K562 (cell line): ENCODE results near the gene PPP1R14B. TPM values are rescaled to one million over a fixed set of nuclear protein-coding genes. Genes with fewer than 3 reads are reported as not detected.

ENCODE experiments used
- ATF7 ChIP-seq: fragments of 450-650 bp; IDR thresholded peaks from 2 replicates; pipeline ENCODE4 v1.7.1; 2014; ENCODE audit warnings: mild to moderate bottlenecking, moderate library complexity
- BRF1 ChIP-seq: IDR thresholded peaks from 3 replicates; pipeline ENCODE4 v1.6.1; 2011; ENCODE audit warnings: borderline replicate concordance, mild to moderate bottlenecking; ENCODE audit not compliant: insufficient read length; ENCODE audit errors: extremely low read depth
- FIP1L1 ChIP-seq: fragments of 200-400 bp; formaldehyde crosslinking; IDR thresholded peaks from 2 replicates; pipeline ENCODE4 v1.6.1; 2018; ENCODE audit warnings: mild to moderate bottlenecking, low read depth, low read length; ENCODE audit not compliant: poor library complexity, severe bottlenecking
- HCFC1 ChIP-seq: IDR thresholded peaks from 2 replicates; pipeline ENCODE4 v1.6.1; 2012; ENCODE audit warnings: low read depth, low read length, improper control_type of control experiment
- KDM4B ChIP-seq, 2 experiments: fragments of 450-650 bp in 1 of 2; sonication (generic) in 1 of 2; IDR thresholded peaks; 2 replicates each; pipeline ENCODE4 v1.6.1; 2016 to 2017; ENCODE audit warnings: borderline replicate concordance in 2 of 2, antibody characterized with exemption in 1 of 2, low read depth in 1 of 2, mild to moderate bottlenecking in 1 of 2
- KDM5B ChIP-seq: fragments of 200-600 bp; sonication (generic); IDR thresholded peaks from 2 replicates; pipeline ENCODE4 v1.6.1; 2012; ENCODE audit warnings: low read depth, mild to moderate bottlenecking, moderate library complexity, low read length, control low read depth, inconsistent platforms; ENCODE audit not compliant: insufficient replicate concordance
- KLF13 ChIP-seq: fragments of 450-650 bp; IDR thresholded peaks from 2 replicates; pipeline ENCODE4 v1.6.1; 2016; ENCODE audit warnings: missing genetic modification characterization, low read depth, mild to moderate bottlenecking, missing compliant biosample characterization, moderate library complexity, borderline replicate concordance
- NR4A1 ChIP-seq, 2 experiments: fragments of 250-450 bp in 1 of 2; fragments of 450-650 bp in 1 of 2; sonication (Bioruptor Pico) in 1 of 2; IDR thresholded peaks; 2 replicates each; pipeline versions ENCODE4 v1.4.0 to v1.6.1; 2016 to 2020; ENCODE audit warnings: mild to moderate bottlenecking in 2 of 2, missing compliant biosample characterization in 1 of 2, missing genetic modification characterization in 1 of 2, moderate library complexity in 1 of 2
- ZBTB8A ChIP-seq: fragments of 450-650 bp; IDR thresholded peaks from 2 replicates; pipeline ENCODE4 v1.6.1; 2018; ENCODE audit warnings: mild to moderate bottlenecking, moderate library complexity; ENCODE audit not compliant: partially characterized antibody
- ZNF740 ChIP-seq, 3 experiments: fragments of 200-800 bp in 1 of 3; sonication (Bioruptor generic) in 1 of 3; sonication (generic) in 1 of 3; formaldehyde crosslinking in 1 of 3; IDR thresholded peaks; 2 replicates each; pipeline versions ENCODE4 v1.6.1 to v1.8.0; 2016 to 2022; ENCODE audit warnings: mild to moderate bottlenecking in 2 of 3, missing compliant biosample characterization in 2 of 3, missing genetic modification characterization in 2 of 3, missing genetic modification reagents in 1 of 3
- ZNF77 ChIP-seq: fragments of 250-450 bp; sonication (Bioruptor Pico); IDR thresholded peaks from 2 replicates; pipeline ENCODE4 v1.5.0; 2020
- polyA plus RNA-seq, 8 experiments: library from polyadenylated mRNA; depleted of rRNA in 4 of 8; stranded (reverse) in 5 of 8; unstranded in 3 of 8; fragments of >200 nt; fragmentation: Nextera tagmentation in 2 of 8; fragmentation: Illumina TruSeq in 1 of 8; extraction: Ambion mirVana in 2 of 8; extraction: Trizol in 1 of 8; gene quantifications; 2 replicates each; pipeline versions ENCODE4 v1.2.1 to v1.2.3, GENCODE V29; 2011 to 2014; ENCODE audit warnings: inconsistent platforms in 1 of 8, missing spikeins in 1 of 8
- total RNA-seq, 7 experiments: library from RNA; depleted of rRNA in 6 of 7; stranded (reverse); fragments of >200 nt in 6 of 7; fragmentation: Illumina TruSeq in 2 of 7; extraction: Trizol in 2 of 7; gene quantifications; 2 replicates each; pipeline versions ENCODE4 v1.2.1 to v1.2.3, GENCODE V29; 2011 to 2021; ENCODE audit warnings: low replicate concordance in 1 of 7
- TF ChIP-seq, protein P1 (sequence below): fragments of 450-650 bp; formaldehyde crosslinking; IDR thresholded peaks from 2 replicates; pipeline ENCODE4 v1.4.0; 2022; ENCODE audit warnings: missing genetic modification characterization
- TF ChIP-seq, protein P2 (sequence below), 2 experiments: fragments of 450-650 bp in 1 of 2; sonication (generic) in 1 of 2; formaldehyde crosslinking in 1 of 2; IDR thresholded peaks in 1 of 2; conservative IDR thresholded peaks in 1 of 2; 2 replicates each; pipeline versions ENCODE4 v1.6.1 to v1.8.1; 2016 to 2023; ENCODE audit warnings: mild to moderate bottlenecking in 2 of 2, moderate library complexity in 2 of 2, inconsistent platforms in 1 of 2, missing genetic modification reagents in 1 of 2

Gene PPP1R14B
- total and polyA plus RNA-seq, 9 of the 15 experiments (the other 6 are each of a cell fraction or from before 2014, with no cell fraction given) = 7.7 to 566 (median 212) TPM

DNA sequence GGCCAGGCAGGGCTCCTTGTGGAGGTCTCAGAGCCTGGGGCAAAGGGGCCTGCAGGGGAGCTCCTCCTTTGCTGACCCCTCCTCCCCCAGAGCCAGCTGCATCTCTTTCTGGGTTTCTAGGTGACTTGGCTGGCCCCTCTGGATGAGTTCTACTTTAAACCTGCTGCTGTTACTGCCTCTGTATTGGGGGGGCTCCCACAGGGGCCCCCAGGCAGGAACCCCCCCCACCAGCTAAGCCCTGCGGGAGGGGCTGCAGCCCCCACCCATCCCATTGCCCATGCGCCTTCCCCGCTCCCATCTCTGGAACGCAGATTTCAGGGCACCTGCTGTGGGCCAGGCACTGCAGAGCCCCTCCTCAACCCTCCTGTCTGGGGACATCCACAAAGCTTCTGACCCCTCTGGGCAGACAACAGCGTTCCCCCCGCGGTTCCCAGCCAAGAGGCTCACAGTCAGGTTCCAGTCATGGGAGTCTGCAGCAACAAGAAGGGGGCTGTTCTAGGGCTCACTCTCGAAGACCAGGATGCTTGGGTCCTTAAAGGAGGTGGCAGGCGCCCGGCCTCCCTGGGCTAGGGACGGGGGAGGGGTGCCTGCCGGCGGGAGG, 3.8 kb upstream of the PPP1R14B start (continued):
- TF ChIP-seq NR4A1 (CRISPR knock-in tag; IDR thresholded peaks at IDR 0.05) (no peak), NR4A1 (tag; IDR thresholded peaks at IDR 0.05) (0 out of 2 replicates have a peak, but pooled peaks have one; percentile 30), ZNF740 (CRISPR knock-in tag; IDR thresholded peaks at IDR 0.05) (0 out of 2 replicates have a peak, but pooled peaks have one; percentile 10), ZNF740 (tag; IDR thresholded peaks at IDR 0.05) (no peak), ATF7 (no peak), ZNF77 (no peak), FIP1L1 (peak; percentile 14), ZBTB8A (no peak), KDM5B (peak; percentile 16), KDM4B (IDR thresholded peaks at IDR 0.05; ENCODE audit: borderline replicate concordance in 2 of 2, low read depth in 1 of 2) (peak in 1 of 2 experiments; percentile 44; a peak in 1 of 4 replicates), HCFC1 (no peak), KLF13 (tag) (no peak), BRF1 (no peak)
- TF ChIP-seq, protein P1, sequence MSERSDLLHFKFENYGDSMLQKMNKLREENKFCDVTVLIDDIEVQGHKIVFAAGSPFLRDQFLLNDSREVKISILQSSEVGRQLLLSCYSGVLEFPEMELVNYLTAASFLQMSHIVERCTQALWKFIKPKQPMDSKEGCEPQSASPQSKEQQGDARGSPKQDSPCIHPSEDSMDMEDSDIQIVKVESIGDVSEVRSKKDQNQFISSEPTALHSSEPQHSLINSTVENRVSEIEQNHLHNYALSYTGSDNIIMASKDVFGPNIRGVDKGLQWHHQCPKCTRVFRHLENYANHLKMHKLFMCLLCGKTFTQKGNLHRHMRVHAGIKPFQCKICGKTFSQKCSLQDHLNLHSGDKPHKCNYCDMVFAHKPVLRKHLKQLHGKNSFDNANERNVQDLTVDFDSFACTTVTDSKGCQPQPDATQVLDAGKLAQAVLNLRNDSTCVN (CRISPR knock-in tag) = no peak
- TF ChIP-seq, protein P2, sequence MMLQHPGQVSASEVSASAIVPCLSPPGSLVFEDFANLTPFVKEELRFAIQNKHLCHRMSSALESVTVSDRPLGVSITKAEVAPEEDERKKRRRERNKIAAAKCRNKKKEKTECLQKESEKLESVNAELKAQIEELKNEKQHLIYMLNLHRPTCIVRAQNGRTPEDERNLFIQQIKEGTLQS (IDR thresholded peaks at IDR 0.05) = no peak
- TF ChIP-seq, protein P2 (CRISPR knock-in tag; conservative IDR thresholded peaks at IDR 0.05) = no peak
